IMR-90 (cell line): Measurements from ENCODE around the gene CLRN3. TPM values are rescaled to one million over a fixed set of nuclear protein-coding genes. Genes with fewer than 3 reads are reported as not detected.

Source experiments
- ATAC-seq: fragments of 200-7000 bp; cut with Tn5 transposase; 2 replicates; pipeline ENCODE4 v1.9.1; 2020; ENCODE audit warnings: low read depth, mild to moderate bottlenecking, moderate library complexity
- BruUV-seq: library from RNA; stranded (reverse); fragments of 400-500 nt; replicated peaks from 2 replicates; lab custom pipeline; 2021; lab: Mats Ljungman, UMichigan
- CTCF ChIA-PET: fragments of 300-600 bp; formaldehyde crosslinking; extraction: SDS; loops from one replicate; lab custom pipeline; 2021; ENCODE audit warnings: antibody characterized with exemption; lab: Yijun Ruan, JAX
- POLR2A ChIA-PET: fragments of 300-600 bp; sonication (Branson Sonifier 250); formaldehyde crosslinking; loops from one replicate; lab custom pipeline; 2022; ENCODE audit warnings: antibody characterized with exemption; ENCODE audit not compliant: unreplicated experiment; lab: Charles Lee
- DNase-seq: peaks from one replicate; pipeline ENCODE4 v3.0.0; 2013
- H2AFZ ChIP-seq: replicated peaks from 2 replicates; pipeline ENCODE3; 2013; ENCODE audit warnings: low read length, mild to moderate bottlenecking; ENCODE audit not compliant: poor library complexity
- H2AK5ac ChIP-seq: 2 replicates; pipeline ENCODE4 v1.6.1; 2013; ENCODE audit warnings: low read depth, low read length, inconsistent platforms
- H2AK9ac ChIP-seq: replicated peaks from 2 replicates; pipeline ENCODE3; 2013; ENCODE audit warnings: mild to moderate bottlenecking, low read depth, low read length, moderate library complexity; ENCODE audit not compliant: poor library complexity
- H2BK120ac ChIP-seq: 2 replicates; pipeline ENCODE4 v1.6.1; 2013; ENCODE audit warnings: low read depth, low read length, inconsistent platforms
- H2BK15ac ChIP-seq: 3 replicates; pipeline ENCODE4 v1.6.1; 2013; ENCODE audit warnings: low read depth, low read length, inconsistent platforms
- H2BK20ac ChIP-seq: 2 replicates; pipeline ENCODE4 v1.6.1; 2013; ENCODE audit warnings: low read depth, mild to moderate bottlenecking, inconsistent platforms, low read length, moderate library complexity
- H2BK5ac ChIP-seq: 2 replicates; pipeline ENCODE4 v1.6.1; 2013; ENCODE audit warnings: mild to moderate bottlenecking, low read depth, low read length, inconsistent platforms; ENCODE audit not compliant: poor library complexity, severe bottlenecking
- H3K14ac ChIP-seq: replicated peaks from 2 replicates; pipeline ENCODE4 v1.6.1; 2013; ENCODE audit warnings: low read depth, low read length, inconsistent platforms
- H3K18ac ChIP-seq: 2 replicates; pipeline ENCODE4 v1.6.1; 2013; ENCODE audit warnings: low read depth, low read length, control low read depth
- H3K23ac ChIP-seq: 2 replicates; pipeline ENCODE4 v1.6.1; 2013; ENCODE audit warnings: low read depth, low read length, inconsistent platforms
- H3K27ac ChIP-seq: 2 replicates; pipeline ENCODE4 v1.5.1; 2013; ENCODE audit warnings: mild to moderate bottlenecking, control low read depth, low read length; ENCODE audit not compliant: insufficient read depth
- H3K27me3 ChIP-seq: 2 replicates; pipeline ENCODE4 v1.6.1; 2013; ENCODE audit warnings: low read length; ENCODE audit not compliant: control insufficient read depth, insufficient read depth
- H3K36me3 ChIP-seq: 2 replicates; pipeline ENCODE4 v1.6.1; 2013; ENCODE audit warnings: low read length, mixed read lengths; ENCODE audit not compliant: control insufficient read depth, insufficient read depth
- H3K4ac ChIP-seq: 2 replicates; pipeline ENCODE4 v1.6.1; 2013; ENCODE audit warnings: low read depth, low read length, inconsistent platforms
- H3K4me1 ChIP-seq: 2 replicates; pipeline ENCODE4 v1.6.1; 2013; ENCODE audit warnings: low read length, mixed read lengths; ENCODE audit not compliant: control insufficient read depth, insufficient read depth
- H3K4me2 ChIP-seq: 2 replicates; pipeline ENCODE4 v1.6.1; 2013; ENCODE audit warnings: low read depth, mild to moderate bottlenecking, control low read depth, low read length, moderate library complexity
- H3K4me3 ChIP-seq: 2 replicates; pipeline ENCODE4 v1.5.1; 2013; ENCODE audit warnings: low read depth, mild to moderate bottlenecking, control low read depth, low read length, moderate library complexity; ENCODE audit not compliant: insufficient read depth
- H3K56ac ChIP-seq: 2 replicates; pipeline ENCODE4 v1.6.1; 2013; ENCODE audit warnings: low read length, inconsistent platforms; ENCODE audit not compliant: insufficient read depth; ENCODE audit errors: extremely low read depth
- H3K79me1 ChIP-seq, 2 experiments: 2 replicates each; pipeline ENCODE4 v1.6.1; 2013; ENCODE audit warnings: low read length in 2 of 2, inconsistent platforms in 1 of 2, low read depth in 1 of 2
- H3K9ac ChIP-seq: 2 replicates; pipeline ENCODE4 v1.6.1; 2013; ENCODE audit warnings: low read depth, low read length, control low read depth
- H3K9me1 ChIP-seq: 2 replicates; pipeline ENCODE4 v1.6.1; 2013; ENCODE audit warnings: low read length, inconsistent platforms; ENCODE audit not compliant: insufficient read depth
- H3K9me3 ChIP-seq: 2 replicates; pipeline ENCODE4 v1.6.1; 2013; ENCODE audit warnings: low read length; ENCODE audit not compliant: control insufficient read depth, insufficient read depth
- H4K20me1 ChIP-seq: 2 replicates; pipeline ENCODE4 v1.6.1; 2013; ENCODE audit warnings: low read length, inconsistent platforms; ENCODE audit not compliant: insufficient read depth
- H4K5ac ChIP-seq: 2 replicates; pipeline ENCODE4 v1.6.1; 2013; ENCODE audit warnings: mild to moderate bottlenecking, low read depth, low read length, control low read depth
- H4K8ac ChIP-seq, 2 experiments: 2 replicates each; pipeline ENCODE4 v1.6.1; 2013; ENCODE audit warnings: low read depth in 2 of 2, low read length in 2 of 2, control low read depth in 1 of 2, inconsistent platforms in 1 of 2
- H4K91ac ChIP-seq: 2 replicates; pipeline ENCODE4 v1.6.1; 2013; ENCODE audit warnings: low read depth, low read length, inconsistent platforms; ENCODE audit not compliant: insufficient read depth
- BHLHE40 ChIP-seq: fragments of 150-350 bp; IDR thresholded peaks from 2 replicates; pipeline ENCODE4 v1.6.1; 2016; ENCODE audit warnings: mild to moderate bottlenecking, low read depth, low read length
- ELK1 ChIP-seq: fragments of 150-350 bp; IDR thresholded peaks from 2 replicates; pipeline ENCODE4 v1.6.1; 2016; ENCODE audit warnings: low read depth, mild to moderate bottlenecking, low read length, moderate library complexity, borderline replicate concordance
- FOS ChIP-seq: fragments of 150-350 bp; IDR thresholded peaks from 2 replicates; pipeline ENCODE4 v1.6.1; 2016; ENCODE audit warnings: low read depth, low read length
- MAFK ChIP-seq: IDR thresholded peaks from 2 replicates; pipeline ENCODE4 v1.6.1; 2012; ENCODE audit warnings: low read depth, low read length, improper control_type of control experiment
- MAZ ChIP-seq: IDR thresholded peaks from 2 replicates; pipeline ENCODE4 v1.6.1; 2012; ENCODE audit warnings: low read depth, mild to moderate bottlenecking, low read length, improper control_type of control experiment, moderate library complexity, borderline replicate concordance
- MXI1 ChIP-seq: IDR thresholded peaks from 2 replicates; pipeline ENCODE4 v1.6.1; 2012; ENCODE audit warnings: low read depth, mild to moderate bottlenecking, low read length, moderate library complexity, borderline replicate concordance
- NFE2L2 ChIP-seq: fragments of 150-350 bp; IDR thresholded peaks from 2 replicates; pipeline ENCODE4 v1.6.1; 2016; ENCODE audit warnings: low read depth, mild to moderate bottlenecking, low read length
- POLR2A ChIP-seq: IDR thresholded peaks from 2 replicates; pipeline ENCODE4 v1.6.1; 2012; ENCODE audit warnings: mild to moderate bottlenecking, low read depth, low read length
- RAD21 ChIP-seq: IDR thresholded peaks from 2 replicates; pipeline ENCODE4 v1.6.1; 2012; ENCODE audit warnings: low read length, improper control_type of control experiment
- RCOR1 ChIP-seq: IDR thresholded peaks from 2 replicates; pipeline ENCODE4 v1.6.1; 2012; ENCODE audit warnings: mild to moderate bottlenecking, low read length, improper control_type of control experiment; ENCODE audit not compliant: insufficient replicate concordance
- RFX5 ChIP-seq: IDR thresholded peaks from 2 replicates; pipeline ENCODE4 v1.8.0; 2012; ENCODE audit warnings: low read depth, mild to moderate bottlenecking, low read length, moderate library complexity
- SMC3 ChIP-seq: fragments of 150-350 bp; IDR thresholded peaks from 2 replicates; pipeline ENCODE4 v1.6.1; 2016; ENCODE audit warnings: low read depth, mild to moderate bottlenecking, antibody characterized with exemption, low read length, moderate library complexity
- USF2 ChIP-seq: fragments of 150-350 bp; IDR thresholded peaks from 2 replicates; pipeline ENCODE4 v1.6.1; 2017; ENCODE audit warnings: mild to moderate bottlenecking, antibody characterized with exemption, low read length, low read depth
- WGBS, 2 experiments: methylation state at CpG; one replicate each; pipeline versions ENCODE4 v1.1.5 to v1.1.7; 2013; ENCODE audit warnings: missing lambda C conversion rate in 2 of 2; ENCODE audit not compliant: insufficient read length in 1 of 2; ENCODE audit errors: extremely low coverage in 2 of 2; 5-methylcytosine and 5-hydroxymethylcytosine counted together
- dilution Hi-C: fragments of 300-500 bp; cut with HindIII; formaldehyde crosslinking; loops from one replicate; pipeline ENCODE4 v1.14.3; 2018; ENCODE audit warnings: low sequenced_read_pairs; ENCODE audit not compliant: unreplicated experiment
- in situ Hi-C: fragments of 300-500 bp; cut with MboI; formaldehyde crosslinking; loops from 3 replicates; pipeline ENCODE4 v1.14.3; 2019; ENCODE audit warnings: low sequenced_read_pairs, inconsistent platforms, mixed read lengths
- intact Hi-C: fragments of 100-400 bp; cut with micrococcal nuclease; formaldehyde crosslinking; loops from 2 replicates; pipeline ENCODE4 v1.10.0; 2022
- polyA plus RNA-seq, 3 experiments: library from polyadenylated mRNA; depleted of rRNA; stranded (reverse); fragments of >200 nt; gene quantifications; 2 replicates each; pipeline ENCODE4 v1.2.3, GENCODE V29; 2012; ENCODE audit warnings: low replicate concordance in 1 of 3
- total RNA-seq: library from RNA; depleted of rRNA; stranded (reverse); fragments of >200 nt; gene quantifications from 2 replicates; pipeline ENCODE4 v1.2.3, GENCODE V29; 2012
- TF ChIP-seq, protein P1 (sequence below): conservative IDR thresholded peaks from 2 replicates; pipeline ENCODE4 v1.5.1; 2012; ENCODE audit warnings: mild to moderate bottlenecking, low read depth, low read length, improper control_type of control experiment

The CLRN3 gene
- total and polyA plus RNA-seq, 2 of the 4 experiments (the other 2 are of a cell fraction): not detected

- Histone ChIP-seq H4K91ac (no peak overlapping the region), H2BK20ac (no peak overlapping the region), H3K18ac (no peak overlapping the region), H3K4ac (no peak overlapping the region), H2BK15ac (no peak overlapping the region), H4K8ac (no peak overlapping the region), H3K9me1 (no peaks in the 10 kb centered on the region), H4K5ac (no peak overlapping the region), H2BK120ac (no peak overlapping the region), H3K27ac (no peak overlapping the region), H2BK5ac (no peak overlapping the region), H3K23ac (no peak overlapping the region), H3K9ac (no peak overlapping the region), H4K20me1 (no peaks in the 10 kb centered on the region), H3K14ac (no peak overlapping the region), H2AK9ac (no peak overlapping the region), H3K4me3 (no peak overlapping the region), H3K56ac (no peak overlapping the region), H3K79me1 (no peaks in the 10 kb centered on the region), H3K36me3 (no peaks in the 10 kb centered on the region), H2AK5ac (no peak overlapping the region), H3K9me3 (no peaks in the 10 kb centered on the region), H3K27me3 (no peaks in the 10 kb centered on the region), H3K4me2 (no peak overlapping the region), H2AFZ (no peak overlapping the region), H3K4me1 (no peaks in the 10 kb centered on the region)
- intact Hi-C loops: no loop called here
- WGBS, 2 experiments: no CpG with 5 or more reads among the region's 6 CpGs
- no peak for ATAC-seq
- POLR2A ChIA-PET: no interaction called here
- CTCF ChIA-PET: no interaction called here
- BruUV-seq: no TSS peak
- DNase-seq: no peak
- in situ Hi-C loops: no loop called here
- TF ChIP-seq FOS (no peak), SMC3 (no peak), MXI1 (no peak), RCOR1 (no peak), USF2 (no peak), RAD21 (no peak), ELK1 (no peak), BHLHE40 (no peak), NFE2L2 (no peak), MAZ (no peak), POLR2A (no peak), RFX5 (no peak), MAFK (no peak)
- TF ChIP-seq, protein P1, sequence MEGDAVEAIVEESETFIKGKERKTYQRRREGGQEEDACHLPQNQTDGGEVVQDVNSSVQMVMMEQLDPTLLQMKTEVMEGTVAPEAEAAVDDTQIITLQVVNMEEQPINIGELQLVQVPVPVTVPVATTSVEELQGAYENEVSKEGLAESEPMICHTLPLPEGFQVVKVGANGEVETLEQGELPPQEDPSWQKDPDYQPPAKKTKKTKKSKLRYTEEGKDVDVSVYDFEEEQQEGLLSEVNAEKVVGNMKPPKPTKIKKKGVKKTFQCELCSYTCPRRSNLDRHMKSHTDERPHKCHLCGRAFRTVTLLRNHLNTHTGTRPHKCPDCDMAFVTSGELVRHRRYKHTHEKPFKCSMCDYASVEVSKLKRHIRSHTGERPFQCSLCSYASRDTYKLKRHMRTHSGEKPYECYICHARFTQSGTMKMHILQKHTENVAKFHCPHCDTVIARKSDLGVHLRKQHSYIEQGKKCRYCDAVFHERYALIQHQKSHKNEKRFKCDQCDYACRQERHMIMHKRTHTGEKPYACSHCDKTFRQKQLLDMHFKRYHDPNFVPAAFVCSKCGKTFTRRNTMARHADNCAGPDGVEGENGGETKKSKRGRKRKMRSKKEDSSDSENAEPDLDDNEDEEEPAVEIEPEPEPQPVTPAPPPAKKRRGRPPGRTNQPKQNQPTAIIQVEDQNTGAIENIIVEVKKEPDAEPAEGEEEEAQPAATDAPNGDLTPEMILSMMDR: no peak
- dilution Hi-C loops: no loop called here
Observed at GRCh38 chr10:127848226-127848625, 44.5 kb downstream of the CLRN3 start.
